HG02759 (cell line): ENCODE data around the gene FBXO2.

Experiments
- ATAC-seq: cut with Tn5 transposase; IDR thresholded peaks from one replicate; pipeline ENCODE4 v1.9.1; 2021; ENCODE audit warnings: mild to moderate bottlenecking, moderate library complexity; ENCODE audit not compliant: unreplicated experiment

Gene FBXO2, protein sequence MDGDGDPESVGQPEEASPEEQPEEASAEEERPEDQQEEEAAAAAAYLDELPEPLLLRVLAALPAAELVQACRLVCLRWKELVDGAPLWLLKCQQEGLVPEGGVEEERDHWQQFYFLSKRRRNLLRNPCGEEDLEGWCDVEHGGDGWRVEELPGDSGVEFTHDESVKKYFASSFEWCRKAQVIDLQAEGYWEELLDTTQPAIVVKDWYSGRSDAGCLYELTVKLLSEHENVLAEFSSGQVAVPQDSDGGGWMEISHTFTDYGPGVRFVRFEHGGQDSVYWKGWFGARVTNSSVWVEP

DNA sequence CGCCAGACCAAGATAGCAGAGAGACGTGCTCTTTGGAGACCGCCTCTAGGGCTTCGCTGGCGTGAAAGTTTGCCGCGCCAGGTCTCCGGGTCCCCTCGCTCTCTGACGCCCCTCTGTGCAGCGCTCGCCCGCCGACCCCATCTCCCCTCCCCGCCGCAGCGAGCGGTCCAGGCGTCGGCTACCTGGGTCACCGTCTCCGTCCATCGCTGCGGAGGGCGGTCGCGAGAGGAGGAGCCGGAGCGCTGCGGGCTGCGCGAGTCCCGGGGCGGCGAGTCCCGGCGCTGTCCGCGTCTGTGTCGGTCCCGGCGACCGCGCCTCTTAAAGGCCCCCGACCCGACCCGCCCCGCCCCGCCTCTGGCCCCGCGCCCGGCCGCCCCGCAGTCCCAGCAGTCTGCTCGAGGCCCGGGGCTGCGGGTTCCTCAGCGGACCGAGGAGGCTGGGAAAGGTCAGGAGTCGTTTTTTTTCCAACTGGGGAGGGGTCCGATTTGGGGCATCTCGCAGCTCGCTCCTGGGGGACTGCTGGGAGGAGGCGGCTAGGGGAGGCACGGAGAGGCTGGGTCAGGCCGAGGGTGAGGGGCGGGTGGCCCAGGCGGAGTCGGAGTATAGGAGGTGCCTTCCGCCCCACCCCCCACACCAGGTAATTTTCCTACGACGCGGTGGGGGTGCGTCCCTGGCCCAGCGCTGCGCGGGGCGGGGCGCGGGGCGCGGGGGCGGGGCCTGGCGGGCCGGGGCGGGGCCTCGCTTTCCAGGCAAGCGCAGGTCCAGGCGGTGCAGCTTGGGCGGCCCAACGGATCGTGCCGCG lies at the start of gene FBXO2, which contains the start of gene FBXO44:
FBXO2 (minus strand) TSS at position 293 of the 802 bp plus-strand sequence; CDS start at position 204, 89 bp downstream.
FBXO44 (plus strand) TSS at position 741 of the 802 bp plus-strand sequence. CDS start 959 bp downstream, outside the sequence.
- ATAC-seq = peak; percentile 76

GRCh38 chr1:11703357-11704193 lies 49.3 kb upstream of the FBXO2 start:
- ATAC-seq = no peak

- ATAC-seq = no peak
These were observed 48.0 kb upstream of the FBXO2 start for GRCh38 chr1:11701981-11702803.

DNA sequence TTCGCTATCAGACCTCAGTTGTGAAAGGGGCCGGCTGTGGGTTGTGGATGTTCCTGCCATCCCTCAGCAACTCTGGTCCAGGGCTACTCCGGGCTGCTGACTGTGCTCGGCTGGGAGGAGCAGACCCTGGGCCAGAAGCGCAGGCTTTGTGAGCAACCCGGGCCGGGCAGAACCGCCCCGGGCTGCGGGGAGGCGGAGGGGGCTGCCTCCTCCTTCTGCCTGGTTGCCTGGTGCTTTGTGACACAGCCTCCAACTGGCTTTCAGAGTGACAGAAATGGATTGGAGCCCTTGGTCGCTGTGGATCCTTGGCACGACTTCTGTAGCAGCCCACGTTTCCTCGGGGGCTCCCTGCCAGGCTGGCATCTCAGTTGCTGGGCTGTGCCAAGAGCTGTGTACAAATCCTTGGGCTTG lies 47.3 kb upstream of the FBXO2 start:
- ATAC-seq = no peak

DNA sequence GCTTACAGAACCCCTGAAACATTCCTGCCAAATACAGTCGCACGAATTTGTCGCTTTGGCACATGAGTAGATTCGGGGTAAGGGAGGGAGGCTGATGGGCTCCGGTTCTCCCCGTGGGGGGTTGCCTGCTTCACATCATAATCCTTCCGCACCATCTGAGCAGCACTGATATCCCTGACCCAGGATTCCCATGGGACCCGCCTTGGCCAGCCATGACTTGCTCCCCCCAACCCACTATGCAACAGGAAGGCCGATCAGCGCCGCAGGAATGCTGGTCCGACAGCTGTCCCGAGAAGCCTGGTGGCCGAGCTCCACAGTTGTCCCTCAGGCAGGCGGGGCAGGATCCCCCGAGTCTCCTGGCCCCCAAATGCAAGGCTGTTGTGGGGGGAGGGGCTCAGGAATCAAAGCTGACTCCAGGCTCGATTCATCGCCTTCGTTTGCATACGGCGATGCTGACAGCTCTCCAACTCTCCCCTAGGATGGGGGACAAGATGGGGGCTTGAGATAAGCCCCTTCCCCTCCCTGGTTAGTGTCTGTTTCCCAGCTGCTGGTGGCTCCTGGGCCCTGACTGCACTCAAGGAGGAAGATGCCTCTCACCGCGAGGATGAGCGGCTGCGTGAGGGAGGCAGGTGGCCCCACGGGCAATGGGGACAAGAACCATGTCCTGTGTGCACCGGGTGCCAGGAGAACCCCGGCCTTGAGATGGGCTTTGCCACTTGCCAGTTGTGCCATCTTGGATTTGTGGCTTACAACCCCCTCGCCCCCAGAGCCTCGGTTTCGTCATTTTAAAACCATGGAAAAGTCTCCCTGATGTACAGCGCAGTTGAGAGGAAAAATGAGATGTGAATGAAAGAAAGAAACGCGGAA lies 46.6 kb upstream of the FBXO2 start:
- no peak for ATAC-seq

DNA sequence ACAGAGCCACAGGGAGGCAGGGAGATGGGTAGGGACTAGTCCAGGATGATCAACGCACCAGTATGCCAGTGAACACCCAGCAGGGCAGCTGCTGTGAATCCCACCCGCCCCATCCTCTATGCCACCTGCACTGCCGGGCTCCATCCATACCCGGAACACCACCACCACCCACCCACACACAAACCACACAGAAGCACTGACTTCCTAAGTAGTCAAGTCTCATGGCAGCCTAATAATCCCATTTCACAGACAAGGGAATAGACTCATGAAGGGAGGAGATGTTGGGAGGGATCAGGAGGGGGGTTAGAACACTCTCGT lies 43.6 kb upstream of the FBXO2 start:
- ATAC-seq = no peak

DNA sequence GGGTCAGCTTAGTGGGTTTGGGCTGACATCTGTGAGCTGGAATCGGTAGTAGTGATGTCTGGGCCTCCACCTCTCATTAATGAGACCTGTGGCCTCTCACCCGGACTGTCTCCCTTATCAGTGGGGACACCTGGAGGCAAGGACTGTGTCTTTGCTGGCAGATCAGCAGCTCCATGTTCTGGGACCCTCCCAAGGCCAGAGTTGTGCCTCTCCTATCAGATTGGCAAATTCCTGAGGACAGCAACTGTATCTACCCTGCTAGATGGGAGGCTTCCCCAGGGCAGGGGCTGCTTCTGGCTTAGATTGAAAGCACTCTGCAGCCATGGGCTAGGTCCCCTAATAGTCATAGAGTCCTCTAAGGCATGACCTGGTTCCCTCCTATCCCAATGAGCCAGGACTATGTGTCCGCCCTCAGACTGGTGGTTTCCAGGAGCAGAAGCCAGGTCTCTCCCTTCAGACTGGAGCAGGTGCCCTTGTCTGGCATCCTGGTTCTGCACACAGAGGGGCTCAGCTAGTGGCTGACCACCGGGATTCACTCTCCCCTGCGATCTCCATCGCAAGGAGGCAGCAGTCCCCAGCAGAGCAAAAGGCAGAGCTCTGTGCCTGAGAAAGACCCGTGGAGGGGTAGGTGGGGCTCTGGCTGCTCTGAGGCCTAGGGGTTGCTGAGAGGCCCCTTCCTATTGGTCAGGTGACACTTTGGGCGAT lies 43.1 kb upstream of the FBXO2 start:
- no peak for ATAC-seq

- ATAC-seq = no peak
These were observed 41.6 kb upstream of the FBXO2 start for GRCh38 chr1:11695861-11696260.

GRCh38 chr1:11693917-11694316 lies 39.7 kb upstream of the FBXO2 start:
- no peak for ATAC-seq

GRCh38 chr1:11693024-11693590 lies 38.9 kb upstream of the FBXO2 start:
- no peak for ATAC-seq

DNA sequence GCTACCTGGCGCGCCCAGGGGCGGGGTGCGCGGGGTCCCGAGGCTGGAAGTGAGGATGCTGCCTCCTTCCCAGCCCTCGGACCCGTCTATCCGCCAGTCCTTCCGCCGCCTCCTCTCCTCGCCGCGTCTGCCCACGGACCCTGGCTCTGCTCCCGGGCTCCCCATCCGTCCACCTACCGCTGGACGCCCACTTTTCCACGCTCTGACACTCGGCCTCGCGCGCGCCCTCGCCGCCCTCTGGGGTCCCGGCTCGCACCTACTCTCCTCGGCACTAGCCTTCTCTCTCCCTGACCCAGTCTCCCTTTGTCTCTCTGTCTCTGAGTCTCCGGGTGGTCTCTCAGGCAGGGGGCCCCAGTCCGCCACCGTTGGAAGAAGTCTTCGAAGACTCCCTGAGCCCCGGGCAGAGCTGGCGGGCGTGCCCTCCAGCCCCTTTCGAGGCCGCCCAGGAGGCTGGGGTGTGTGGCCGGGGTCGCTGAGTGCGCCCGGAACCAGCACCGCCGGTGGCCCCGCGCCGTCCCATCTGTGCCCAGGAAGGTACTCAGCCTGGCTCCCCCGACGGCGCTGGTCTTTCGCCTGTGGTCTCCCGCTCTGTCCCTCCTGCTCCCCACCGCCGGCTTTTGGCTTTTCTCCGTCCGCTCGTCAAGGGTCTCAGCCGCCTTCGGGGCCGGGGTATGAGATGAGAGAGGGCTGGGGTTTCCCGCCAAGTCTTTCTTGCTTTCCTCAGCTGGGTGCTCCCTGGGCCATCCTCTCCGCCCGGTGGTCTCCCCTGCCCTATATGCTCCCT lies 37.9 kb upstream of the FBXO2 start:
- no peak for ATAC-seq

GRCh38 chr1:11691302-11691914 lies 37.2 kb upstream of the FBXO2 start, which contains the start of gene DRAXIN:
DRAXIN (plus strand) TSS chr1:11691710; CDS start chr1:11706259, 14,549 bp downstream.
- no peak for ATAC-seq

DNA sequence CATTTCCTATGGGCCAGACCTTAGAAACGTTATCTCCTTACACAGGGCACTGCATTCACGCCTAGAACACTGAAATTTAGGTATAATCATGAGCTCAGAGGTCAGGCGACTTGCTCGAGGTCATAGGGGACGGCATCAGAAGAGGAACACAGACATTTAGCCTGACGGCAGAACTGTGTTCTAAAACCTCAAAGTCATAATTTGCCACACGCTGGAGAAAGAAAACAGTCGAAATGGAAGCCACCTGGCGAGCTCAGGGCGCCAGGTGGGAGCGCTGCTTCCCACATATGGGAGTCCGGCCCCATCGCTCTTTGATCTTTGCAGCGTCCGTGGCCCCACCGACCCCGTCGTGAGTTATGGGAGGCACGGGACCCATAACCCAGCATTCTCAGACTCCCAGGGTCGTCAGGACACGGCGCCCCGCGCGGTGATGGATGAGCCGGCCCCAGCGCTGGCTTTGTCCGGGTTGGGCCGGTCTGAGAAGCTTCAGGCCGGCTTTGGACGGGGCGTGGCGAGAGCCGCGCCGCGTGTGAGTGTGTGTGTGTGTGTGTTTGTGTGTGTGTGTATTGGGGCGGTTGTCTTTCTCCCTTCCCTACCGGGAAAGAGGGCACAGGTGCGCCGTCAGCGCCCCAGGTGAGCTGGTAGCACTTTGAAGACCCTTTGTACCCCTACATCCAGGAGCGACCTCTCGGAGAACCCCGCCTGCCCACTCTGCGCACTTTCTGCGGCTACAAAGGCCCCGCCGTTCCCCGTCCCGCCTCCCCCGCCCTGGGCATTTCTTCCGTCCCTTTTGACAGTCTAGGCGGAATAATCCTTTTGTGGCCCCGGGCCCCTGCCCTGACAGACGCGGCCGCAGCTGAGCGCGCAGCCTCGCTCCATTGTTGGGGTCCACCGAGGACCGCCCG lies 36.4 kb upstream of the FBXO2 start:
- no peak for ATAC-seq

- ATAC-seq = no peak
These were observed 34.3 kb upstream of the FBXO2 start for GRCh38 chr1:11688506-11688905.

DNA sequence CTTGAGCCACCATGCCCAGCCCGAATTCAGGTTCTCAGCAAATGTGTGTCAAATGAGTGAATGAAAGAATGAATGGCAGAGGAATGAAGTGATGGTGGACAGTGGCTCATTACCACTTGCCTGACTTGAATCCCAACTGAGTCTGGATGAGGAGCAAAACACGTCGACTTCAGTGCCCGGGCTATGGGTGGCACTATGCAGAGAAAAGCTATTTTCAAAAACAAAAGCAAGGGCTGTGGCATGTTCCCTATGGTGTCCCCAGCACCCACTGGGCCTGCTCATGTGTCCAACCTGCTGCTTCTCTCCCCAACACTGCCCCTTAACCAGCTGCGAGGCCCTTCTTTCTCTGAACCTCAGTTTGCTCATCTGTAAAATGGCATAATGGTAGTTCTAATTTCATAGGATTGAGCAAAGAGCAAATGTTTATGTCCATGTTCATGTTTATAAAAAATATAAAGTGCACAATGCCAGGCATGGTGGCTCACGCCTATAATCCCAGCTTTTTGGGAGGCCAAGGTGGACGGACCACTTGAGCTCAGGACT lies 31.1 kb upstream of the FBXO2 start:
- no peak for ATAC-seq

DNA sequence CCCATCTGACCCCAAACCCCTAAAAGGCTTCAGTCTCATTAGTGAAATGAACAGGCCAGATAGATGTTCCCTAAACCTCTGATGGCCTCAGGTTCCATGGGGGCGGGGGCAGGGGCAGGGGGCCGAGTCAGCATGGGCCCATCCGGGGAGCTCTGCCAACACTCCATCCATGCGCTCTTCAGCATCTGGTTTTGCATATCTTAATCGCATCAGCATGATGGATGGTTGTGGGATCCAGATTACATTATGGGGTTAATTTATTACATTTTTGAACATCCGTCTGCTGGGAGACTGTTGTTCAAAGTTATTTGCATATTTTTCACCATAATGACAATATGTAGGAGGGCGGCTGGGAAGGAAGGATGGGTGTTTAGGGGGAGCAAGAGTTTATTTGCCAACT lies 29.8 kb upstream of the FBXO2 start:
- no peak for ATAC-seq
